ENCODE results near the gene MGA.

- TF ChIP-seq POLR2A (IDR thresholded peaks at IDR 0.05) = no peak
- no peak for TF ChIP-seq CTCF (IDR thresholded peaks at IDR 0.05)
Observed at GRCh38 chr15:41671656-41672648, 11.7 kb downstream of the MGA start.

All from stomach (tissue), 4 donors.